ENCODE data around the gene ENOX1.

ENOX1 gene

DNA sequence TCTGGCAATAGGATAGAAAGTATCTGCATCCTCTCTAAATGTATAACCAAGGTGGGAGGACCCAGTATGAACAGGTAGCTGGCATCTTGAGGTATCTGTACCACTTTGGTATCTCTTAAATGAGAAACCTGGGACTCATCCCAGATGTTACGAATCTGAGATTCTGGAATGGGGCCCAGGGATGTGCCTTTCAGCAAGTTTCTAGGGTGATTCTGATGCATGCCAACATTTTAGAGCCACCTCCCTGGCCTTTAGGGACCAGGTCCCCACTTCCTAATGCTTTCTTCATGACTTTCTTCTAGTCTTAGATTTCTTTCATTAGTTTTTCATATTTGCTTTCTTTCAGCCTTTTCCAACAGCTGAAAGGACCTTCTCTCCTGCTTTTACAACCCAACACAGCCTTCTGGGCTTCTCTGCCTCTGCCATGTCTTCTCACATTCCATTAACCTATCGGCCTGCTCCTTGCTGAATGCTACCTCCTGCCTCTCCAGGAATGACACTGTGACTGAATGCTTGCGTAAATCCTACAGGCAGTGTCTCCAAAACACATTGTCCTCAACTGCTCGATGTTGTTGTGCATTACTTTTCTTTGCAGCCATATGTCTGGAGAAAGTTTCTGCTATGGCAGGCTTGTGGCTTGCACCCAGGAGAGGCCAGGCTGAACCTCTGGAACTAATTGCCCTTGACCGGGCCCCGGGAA, 479.4 kb downstream of the ENOX1 start:
- DNase-seq (no peak), ATAC-seq (ENCODE audit: insufficient read depth, low read depth) (no peak)
- no peak overlapping the region for H3K9ac ChIP-seq (ENCODE audit: low read depth, low read length)
- H4K20me1 ChIP-seq (ENCODE audit: insufficient read depth, low read length) = no peaks in the 10 kb centered on the region
- no peak overlapping the region for H2AFZ ChIP-seq (ENCODE audit: low read depth, low read length)
- no peaks in the 10 kb centered on the region for H3K79me2 ChIP-seq (ENCODE audit: insufficient read depth, low read length)
- H3K4me1 ChIP-seq (ENCODE audit: insufficient read depth, low read length) = no peaks in the 10 kb centered on the region
- no peak overlapping the region for H3K4me2 ChIP-seq (ENCODE audit: insufficient read depth, low read length)
- no peaks in the 10 kb centered on the region for H3K9me3 ChIP-seq (ENCODE audit: insufficient read depth, low read length, severe bottlenecking)
- H3K27me3 ChIP-seq (ENCODE audit: insufficient read depth, low read length, poor library complexity) = peaks cover 29% of the 10 kb centered on the region
- H3K27ac ChIP-seq (ENCODE audit: low read length) = no peak overlapping the region
- TF ChIP-seq EZH2 (IDR thresholded peaks at IDR 0.05; ENCODE audit: borderline replicate concordance, low read depth, low read length, severe bottlenecking) (no peak), CTCF (IDR thresholded peaks at IDR 0.05; ENCODE audit: borderline replicate concordance, extremely low read depth, low read length, poor library complexity, severe bottlenecking) (no peak)
- H3K36me3 ChIP-seq (ENCODE audit: insufficient read depth, low read length) = no peaks in the 10 kb centered on the region
- no peak overlapping the region for H3K4me3 ChIP-seq (ENCODE audit: low read depth in 1 of 2, low read length in 2 of 2)

GRCh38 chr13:43306372-43306771, 480.4 kb downstream of the ENOX1 start:
- Histone ChIP-seq H3K27me3 (ENCODE audit: insufficient read depth, low read length, poor library complexity) (peaks cover 29% of the 10 kb centered on the region), H3K4me1 (ENCODE audit: insufficient read depth, low read length) (no peaks in the 10 kb centered on the region), H2AFZ (ENCODE audit: low read depth, low read length) (no peak overlapping the region), H3K36me3 (ENCODE audit: insufficient read depth, low read length) (no peaks in the 10 kb centered on the region), H4K20me1 (ENCODE audit: insufficient read depth, low read length) (no peaks in the 10 kb centered on the region), H3K79me2 (ENCODE audit: insufficient read depth, low read length) (no peaks in the 10 kb centered on the region), H3K9ac (ENCODE audit: low read depth, low read length) (no peak overlapping the region), H3K27ac (ENCODE audit: low read length) (no peak overlapping the region), H3K4me3 (ENCODE audit: low read depth in 1 of 2, low read length in 2 of 2) (no peak overlapping the region), H3K9me3 (ENCODE audit: insufficient read depth, low read length, severe bottlenecking) (no peaks in the 10 kb centered on the region), H3K4me2 (ENCODE audit: insufficient read depth, low read length) (no peak overlapping the region)
- no peak for DNase-seq
- no peak for ATAC-seq (ENCODE audit: insufficient read depth, low read depth)
- TF ChIP-seq CTCF (IDR thresholded peaks at IDR 0.05; ENCODE audit: borderline replicate concordance, extremely low read depth, low read length, poor library complexity, severe bottlenecking) (no peak), EZH2 (IDR thresholded peaks at IDR 0.05; ENCODE audit: borderline replicate concordance, low read depth, low read length, severe bottlenecking) (no peak)

- H3K4me1 ChIP-seq (ENCODE audit: insufficient read depth, low read length) = no peaks in the 10 kb centered on the region
- H3K9me3 ChIP-seq (ENCODE audit: insufficient read depth, low read length, severe bottlenecking) = no peaks in the 10 kb centered on the region
- H3K36me3 ChIP-seq (ENCODE audit: insufficient read depth, low read length) = no peaks in the 10 kb centered on the region
- H3K27ac ChIP-seq (ENCODE audit: low read length) = no peak overlapping the region
- DNase-seq (no peak), ATAC-seq (ENCODE audit: insufficient read depth, low read depth) (no peak)
- no peaks in the 10 kb centered on the region for H3K79me2 ChIP-seq (ENCODE audit: insufficient read depth, low read length)
- TF ChIP-seq EZH2 (IDR thresholded peaks at IDR 0.05; ENCODE audit: borderline replicate concordance, low read depth, low read length, severe bottlenecking) (no peak), CTCF (IDR thresholded peaks at IDR 0.05; ENCODE audit: borderline replicate concordance, extremely low read depth, low read length, poor library complexity, severe bottlenecking) (no peak)
- H3K4me3 ChIP-seq (ENCODE audit: low read depth in 1 of 2, low read length in 2 of 2) = no peak overlapping the region
- peaks cover 31% of the 10 kb centered on the region for H3K27me3 ChIP-seq (ENCODE audit: insufficient read depth, low read length, poor library complexity)
- H3K9ac ChIP-seq (ENCODE audit: low read depth, low read length) = no peak overlapping the region
- no peak overlapping the region for H3K4me2 ChIP-seq (ENCODE audit: insufficient read depth, low read length)
- no peak overlapping the region for H2AFZ ChIP-seq (ENCODE audit: low read depth, low read length)
- no peaks in the 10 kb centered on the region for H4K20me1 ChIP-seq (ENCODE audit: insufficient read depth, low read length)
These were observed 481.4 kb downstream of the ENOX1 start for GRCh38 chr13:43305416-43305815.
